HepG2 (cell line): Measurements from ENCODE around the gene GRIK4. TPM values are rescaled to one million over a fixed set of nuclear protein-coding genes. Genes with fewer than 3 reads are reported as not detected.

Experiments used
- BHLHE40 ChIP-seq: IDR thresholded peaks from 2 replicates; pipeline ENCODE4 v1.6.1; 2011; ENCODE audit warnings: low read length, improper control_type of control experiment
- MEF2D ChIP-seq: sonication (generic); formaldehyde crosslinking; IDR thresholded peaks from 2 replicates; pipeline ENCODE4 v1.5.1; 2020; ENCODE audit warnings: mild to moderate bottlenecking, missing genetic modification reagents
- MTA3 ChIP-seq: sonication (generic); formaldehyde crosslinking; IDR thresholded peaks from 2 replicates; pipeline ENCODE4 v1.4.0; 2020; ENCODE audit warnings: missing genetic modification reagents
- NBN ChIP-seq: fragments of 450-650 bp; conservative IDR thresholded peaks from 2 replicates; pipeline ENCODE4 v1.6.1; 2017
- RERE ChIP-seq: IDR thresholded peaks from 2 replicates; pipeline ENCODE4 v1.6.1; 2016; ENCODE audit warnings: low read depth, missing genetic modification reagents, missing compliant biosample characterization
- SNAPC5 ChIP-seq: sonication (generic); formaldehyde crosslinking; IDR thresholded peaks from 2 replicates; pipeline ENCODE4 v1.8.1; 2023; ENCODE audit warnings: mild to moderate bottlenecking, missing genetic modification reagents, borderline replicate concordance
- SP2 ChIP-seq: sonication (generic); formaldehyde crosslinking; IDR thresholded peaks from 2 replicates; pipeline ENCODE4 v1.5.1; 2020; ENCODE audit warnings: mild to moderate bottlenecking, missing genetic modification reagents
- ZNF251 ChIP-seq: sonication (generic); formaldehyde crosslinking; IDR thresholded peaks from 2 replicates; pipeline ENCODE4 v1.9.0; 2021; ENCODE audit warnings: mild to moderate bottlenecking, missing genetic modification reagents
- ZNF329 ChIP-seq: sonication (generic); formaldehyde crosslinking; IDR thresholded peaks from 2 replicates; pipeline ENCODE4 v1.9.0; 2021; ENCODE audit warnings: low read depth, mild to moderate bottlenecking, missing genetic modification reagents
- ZNF331 ChIP-seq: sonication (generic); formaldehyde crosslinking; IDR thresholded peaks from 2 replicates; pipeline ENCODE4 v1.4.0; 2020; ENCODE audit warnings: missing genetic modification reagents
- ZNF549 ChIP-seq: sonication (generic); formaldehyde crosslinking; IDR thresholded peaks from 2 replicates; pipeline ENCODE4 v1.5.0; 2020; ENCODE audit warnings: missing genetic modification reagents
- ZNF7 ChIP-seq: IDR thresholded peaks from 2 replicates; pipeline ENCODE4 v1.6.1; 2016; ENCODE audit warnings: missing biosample characterization, missing genetic modification reagents
- ZNF777 ChIP-seq: sonication (generic); formaldehyde crosslinking; IDR thresholded peaks from 2 replicates; pipeline ENCODE4 v1.4.0; 2020; ENCODE audit warnings: missing genetic modification reagents
- ZNF790 ChIP-seq: sonication (generic); formaldehyde crosslinking; IDR thresholded peaks from 2 replicates; pipeline ENCODE4 v1.8.0; 2022; ENCODE audit warnings: missing genetic modification reagents, mild to moderate bottlenecking, borderline replicate concordance
- polyA plus RNA-seq, 8 experiments: library from polyadenylated mRNA; depleted of rRNA in 3 of 8; stranded (reverse) in 7 of 8; unstranded in 1 of 8; fragments of >200 nt; fragmentation: Illumina TruSeq in 4 of 8; extraction: Trizol in 4 of 8; gene quantifications; 2 replicates each; pipeline versions ENCODE4 v1.2.1 to v1.2.3, GENCODE V29; 2011 to 2016; ENCODE audit warnings: low read depth in 4 of 8, missing spikeins in 1 of 8, mixed read lengths in 1 of 8; ENCODE audit not compliant: insufficient read depth in 1 of 8
- total RNA-seq, 5 experiments: library from RNA; depleted of rRNA; stranded (reverse); fragments of >200 nt; fragmentation: Illumina TruSeq; extraction: Trizol; gene quantifications; 2 replicates each; pipeline ENCODE4 v1.2.3, GENCODE V29; 2016; ENCODE audit warnings: low read depth in 1 of 5
- TF ChIP-seq, protein P1 (sequence below): sonication (generic); formaldehyde crosslinking; IDR thresholded peaks from 2 replicates; pipeline ENCODE4 v1.8.0; 2022; ENCODE audit warnings: mild to moderate bottlenecking, missing genetic modification reagents; ENCODE audit not compliant: insufficient replicate concordance
- TF ChIP-seq, protein P2 (sequence below): sonication (generic); formaldehyde crosslinking; IDR thresholded peaks from 2 replicates; pipeline ENCODE4 v1.5.0; 2020; ENCODE audit warnings: missing genetic modification reagents, mild to moderate bottlenecking, borderline replicate concordance
- TF ChIP-seq, protein P3 (sequence below): sonication (generic); formaldehyde crosslinking; IDR thresholded peaks from 2 replicates; pipeline ENCODE4 v1.5.0; 2020; ENCODE audit warnings: mild to moderate bottlenecking, missing genetic modification reagents
- TF ChIP-seq, protein P4 (sequence below): conservative IDR thresholded peaks from 2 replicates; pipeline ENCODE4 v1.6.1; 2018; ENCODE audit warnings: missing genetic modification reagents

GRIK4 gene
- total and polyA plus RNA-seq, 2 of the 13 experiments (the other 11 are each of a cell fraction or from before 2014, with no cell fraction given), result 0.04 to 0.07 TPM

GRCh38 chr11:120547811-120548681, 36.5 kb downstream of the GRIK4 start (continued):
- peak; percentile 78; the same call in 1 of the 2 replicates for TF ChIP-seq ZNF331 (CRISPR knock-in tag)
- TF ChIP-seq ZNF251, result no peak
- no peak for TF ChIP-seq SNAPC5
- TF ChIP-seq RERE (CRISPR knock-in tag), result 0 out of 2 replicates have a peak, but pooled peaks have one; percentile 37
- TF ChIP-seq, protein P1, sequence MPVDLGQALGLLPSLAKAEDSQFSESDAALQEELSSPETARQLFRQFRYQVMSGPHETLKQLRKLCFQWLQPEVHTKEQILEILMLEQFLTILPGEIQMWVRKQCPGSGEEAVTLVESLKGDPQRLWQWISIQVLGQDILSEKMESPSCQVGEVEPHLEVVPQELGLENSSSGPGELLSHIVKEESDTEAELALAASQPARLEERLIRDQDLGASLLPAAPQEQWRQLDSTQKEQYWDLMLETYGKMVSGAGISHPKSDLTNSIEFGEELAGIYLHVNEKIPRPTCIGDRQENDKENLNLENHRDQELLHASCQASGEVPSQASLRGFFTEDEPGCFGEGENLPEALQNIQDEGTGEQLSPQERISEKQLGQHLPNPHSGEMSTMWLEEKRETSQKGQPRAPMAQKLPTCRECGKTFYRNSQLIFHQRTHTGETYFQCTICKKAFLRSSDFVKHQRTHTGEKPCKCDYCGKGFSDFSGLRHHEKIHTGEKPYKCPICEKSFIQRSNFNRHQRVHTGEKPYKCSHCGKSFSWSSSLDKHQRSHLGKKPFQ, result no peak
- TF ChIP-seq ZNF790 (CRISPR knock-in tag), result no peak
- TF ChIP-seq, protein P2, sequence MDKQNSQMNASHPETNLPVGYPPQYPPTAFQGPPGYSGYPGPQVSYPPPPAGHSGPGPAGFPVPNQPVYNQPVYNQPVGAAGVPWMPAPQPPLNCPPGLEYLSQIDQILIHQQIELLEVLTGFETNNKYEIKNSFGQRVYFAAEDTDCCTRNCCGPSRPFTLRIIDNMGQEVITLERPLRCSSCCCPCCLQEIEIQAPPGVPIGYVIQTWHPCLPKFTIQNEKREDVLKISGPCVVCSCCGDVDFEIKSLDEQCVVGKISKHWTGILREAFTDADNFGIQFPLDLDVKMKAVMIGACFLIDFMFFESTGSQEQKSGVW, result no peak
- no peak for TF ChIP-seq ZNF329 (CRISPR knock-in tag)
- no peak for TF ChIP-seq NBN
- no peak for TF ChIP-seq MTA3 (CRISPR knock-in tag)
- TF ChIP-seq ZNF549 (CRISPR knock-in tag), result no peak
- 0 out of 2 replicates have a peak, but pooled peaks have one; percentile 28 for TF ChIP-seq MEF2D (CRISPR knock-in tag)
- TF ChIP-seq SP2 (CRISPR knock-in tag), result no peak
- TF ChIP-seq, protein P3, sequence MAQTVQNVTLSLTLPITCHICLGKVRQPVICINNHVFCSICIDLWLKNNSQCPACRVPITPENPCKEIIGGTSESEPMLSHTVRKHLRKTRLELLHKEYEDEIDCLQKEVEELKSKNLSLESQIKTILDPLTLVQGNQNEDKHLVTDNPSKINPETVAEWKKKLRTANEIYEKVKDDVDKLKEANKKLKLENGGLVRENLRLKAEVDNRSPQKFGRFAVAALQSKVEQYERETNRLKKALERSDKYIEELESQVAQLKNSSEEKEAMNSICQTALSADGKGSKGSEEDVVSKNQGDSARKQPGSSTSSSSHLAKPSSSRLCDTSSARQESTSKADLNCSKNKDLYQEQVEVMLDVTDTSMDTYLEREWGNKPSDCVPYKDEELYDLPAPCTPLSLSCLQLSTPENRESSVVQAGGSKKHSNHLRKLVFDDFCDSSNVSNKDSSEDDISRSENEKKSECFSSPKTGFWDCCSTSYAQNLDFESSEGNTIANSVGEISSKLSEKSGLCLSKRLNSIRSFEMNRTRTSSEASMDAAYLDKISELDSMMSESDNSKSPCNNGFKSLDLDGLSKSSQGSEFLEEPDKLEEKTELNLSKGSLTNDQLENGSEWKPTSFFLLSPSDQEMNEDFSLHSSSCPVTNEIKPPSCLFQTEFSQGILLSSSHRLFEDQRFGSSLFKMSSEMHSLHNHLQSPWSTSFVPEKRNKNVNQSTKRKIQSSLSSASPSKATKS (CRISPR knock-in tag), result no peak
- peak; percentile 81 for TF ChIP-seq BHLHE40
- TF ChIP-seq, protein P4, sequence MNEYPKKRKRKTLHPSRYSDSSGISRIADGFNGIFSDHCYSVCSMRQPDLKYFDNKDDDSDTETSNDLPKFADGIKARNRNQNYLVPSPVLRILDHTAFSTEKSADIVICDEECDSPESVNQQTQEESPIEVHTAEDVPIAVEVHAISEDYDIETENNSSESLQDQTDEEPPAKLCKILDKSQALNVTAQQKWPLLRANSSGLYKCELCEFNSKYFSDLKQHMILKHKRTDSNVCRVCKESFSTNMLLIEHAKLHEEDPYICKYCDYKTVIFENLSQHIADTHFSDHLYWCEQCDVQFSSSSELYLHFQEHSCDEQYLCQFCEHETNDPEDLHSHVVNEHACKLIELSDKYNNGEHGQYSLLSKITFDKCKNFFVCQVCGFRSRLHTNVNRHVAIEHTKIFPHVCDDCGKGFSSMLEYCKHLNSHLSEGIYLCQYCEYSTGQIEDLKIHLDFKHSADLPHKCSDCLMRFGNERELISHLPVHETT, result no peak
- TF ChIP-seq ZNF7 (CRISPR knock-in tag), result no peak
- TF ChIP-seq ZNF777 (CRISPR knock-in tag), result no peak
